Hematopoietic multipotent progenitor cell treated with erythropoietin and hydrocortisone succinate and interleukin-3 and kit ligand, for 17 days (in vitro differentiated cells): Measurements from ENCODE around the gene ANKRD22.
"Not testable (repeated sequence)": the region's sequence is repeated elsewhere in the genome, so short reads cannot be mapped to it uniquely, and the experiment has no call there.

Source experiments
- DNase-seq: peaks from one replicate; pipeline ENCODE4 v3.0.0-alpha.2; 2015; ENCODE audit warnings: low spot score

The ANKRD22 gene

DNA sequence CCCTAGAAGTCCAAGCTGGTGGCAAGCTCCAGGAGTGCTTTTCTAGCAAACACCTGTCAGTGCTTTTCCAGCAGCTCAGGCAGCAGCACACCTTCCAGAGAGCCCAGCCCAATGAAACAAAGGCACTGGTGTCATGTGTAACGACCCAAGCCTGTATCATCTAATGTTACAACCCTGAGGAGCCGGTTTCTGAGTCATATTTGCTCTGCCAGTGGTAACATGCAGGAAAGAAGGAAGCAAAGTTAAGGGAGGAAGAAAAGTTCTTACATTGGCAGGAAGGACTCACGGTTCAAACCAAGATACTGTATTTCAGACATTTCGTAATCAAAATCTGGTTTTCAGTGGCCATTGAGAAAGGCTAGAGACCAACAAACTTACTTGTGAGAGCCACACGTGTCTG, at the start of gene ANKRD22:
ANKRD22 (minus strand) TSS at position 139 of the 400 bp plus-strand sequence. CDS start 237 bp downstream, outside the sequence.
- no peak for DNase-seq

DNA sequence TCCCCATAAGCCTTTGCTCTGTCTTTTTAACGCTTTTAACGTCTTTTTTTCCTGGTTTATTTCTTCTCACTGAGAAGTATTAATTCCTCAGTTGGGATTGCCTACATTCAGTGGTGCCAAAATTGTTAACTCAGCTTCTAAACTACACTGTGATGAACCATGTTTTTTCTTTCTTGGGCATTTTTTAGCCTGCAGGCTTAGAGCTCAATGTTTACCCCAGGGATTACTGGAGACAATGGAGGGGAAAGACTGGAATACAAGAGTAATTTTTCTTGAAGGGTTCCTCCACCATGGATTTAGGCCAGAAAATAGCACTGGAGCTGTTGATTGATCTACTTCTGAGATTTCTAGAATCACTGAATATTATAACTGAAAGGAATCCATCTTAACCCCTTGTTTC, 48.2 kb upstream of the ANKRD22 start:
- no peak for DNase-seq

- DNase-seq = no peak
Measured at GRCh38 chr10:88898727-88899126, 47.1 kb upstream of the ANKRD22 start.

GRCh38 chr10:88896994-88897853, 45.6 kb upstream of the ANKRD22 start:
- DNase-seq = no peak

DNA sequence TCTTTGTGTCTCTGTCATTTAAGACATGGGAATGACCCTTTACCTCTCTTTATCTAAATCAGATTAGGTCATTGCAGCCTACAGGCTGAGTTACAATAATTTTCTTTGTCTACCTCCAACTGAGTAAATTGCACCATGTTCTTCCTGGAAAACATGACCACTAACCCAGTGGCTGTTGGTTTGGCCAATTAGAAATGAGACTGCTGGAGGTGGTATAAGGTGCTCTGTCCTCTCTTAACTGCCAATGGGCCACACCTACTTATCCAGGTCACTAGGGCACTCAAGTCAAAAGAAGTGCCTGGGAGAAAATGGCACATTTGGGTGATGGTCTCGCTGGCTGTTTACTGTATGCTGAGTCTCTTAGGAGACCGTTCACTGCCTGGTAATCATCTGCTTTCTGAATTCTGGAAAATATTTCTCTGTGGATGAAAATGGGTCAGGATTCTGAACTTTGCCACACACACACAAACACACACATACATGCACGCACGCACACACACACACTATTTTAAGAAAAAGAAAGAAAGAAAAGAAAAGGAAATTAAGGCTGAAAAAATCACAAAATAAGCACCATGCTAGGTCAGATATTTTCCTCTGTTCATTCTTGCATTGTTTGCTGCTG, 44.8 kb upstream of the ANKRD22 start:
- DNase-seq = no peak

DNA sequence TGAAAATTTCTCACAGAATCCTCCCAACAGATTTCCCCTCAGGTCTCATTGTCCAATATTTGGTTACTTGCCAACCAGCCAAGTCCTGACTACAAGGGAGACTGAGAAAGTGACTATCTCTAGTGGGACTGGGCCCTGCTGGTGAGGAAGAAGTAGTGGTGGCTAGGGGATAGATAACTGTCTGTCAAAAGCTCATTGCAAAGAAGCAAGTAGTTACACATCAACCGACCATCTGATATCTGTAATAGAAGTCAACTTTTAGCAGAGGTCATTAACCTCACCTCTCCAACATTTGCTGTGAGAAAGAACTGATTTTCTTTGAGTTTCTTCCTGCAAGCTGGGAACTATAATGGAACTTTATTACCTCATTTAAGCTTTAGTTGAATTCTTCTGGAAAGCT, 43.6 kb upstream of the ANKRD22 start:
- DNase-seq = no peak

GRCh38 chr10:88893611-88894010, 42.0 kb upstream of the ANKRD22 start:
- no peak for DNase-seq

DNA sequence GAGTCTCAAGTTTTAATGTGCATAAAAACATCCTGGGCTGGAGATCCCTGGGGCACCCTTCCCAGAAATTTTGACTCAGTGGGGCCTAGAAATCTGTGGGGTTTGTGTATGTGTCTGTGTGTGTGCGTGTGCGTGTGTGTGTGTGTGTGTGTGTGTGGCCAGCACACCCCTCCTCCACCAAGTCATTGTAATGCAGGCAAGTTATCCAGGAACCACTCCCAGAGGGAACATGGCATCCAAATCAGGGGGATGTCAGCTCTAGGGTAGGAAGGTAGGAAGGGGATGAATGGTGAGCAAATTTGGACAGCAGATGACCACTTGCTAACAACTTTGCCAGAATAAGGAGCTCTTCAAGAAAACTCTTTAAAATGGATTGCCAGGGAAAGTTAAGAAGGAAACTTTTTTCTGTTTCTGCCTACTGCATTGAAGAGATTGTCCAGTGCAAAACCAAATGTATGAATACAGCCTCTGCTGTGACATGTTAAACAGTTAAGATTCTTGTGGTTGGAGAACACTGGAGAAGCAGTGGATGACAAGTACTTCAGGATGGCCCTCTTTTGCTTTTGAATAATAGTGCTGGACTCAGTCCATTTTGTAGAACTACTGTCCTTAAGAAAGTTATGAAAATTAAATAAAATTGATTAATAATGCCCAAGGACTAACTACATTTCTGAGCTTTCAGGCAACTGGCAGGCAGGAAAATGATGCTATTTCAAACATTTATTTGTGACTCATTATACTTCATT, 40.8 kb upstream of the ANKRD22 start:
- no peak for DNase-seq

DNA sequence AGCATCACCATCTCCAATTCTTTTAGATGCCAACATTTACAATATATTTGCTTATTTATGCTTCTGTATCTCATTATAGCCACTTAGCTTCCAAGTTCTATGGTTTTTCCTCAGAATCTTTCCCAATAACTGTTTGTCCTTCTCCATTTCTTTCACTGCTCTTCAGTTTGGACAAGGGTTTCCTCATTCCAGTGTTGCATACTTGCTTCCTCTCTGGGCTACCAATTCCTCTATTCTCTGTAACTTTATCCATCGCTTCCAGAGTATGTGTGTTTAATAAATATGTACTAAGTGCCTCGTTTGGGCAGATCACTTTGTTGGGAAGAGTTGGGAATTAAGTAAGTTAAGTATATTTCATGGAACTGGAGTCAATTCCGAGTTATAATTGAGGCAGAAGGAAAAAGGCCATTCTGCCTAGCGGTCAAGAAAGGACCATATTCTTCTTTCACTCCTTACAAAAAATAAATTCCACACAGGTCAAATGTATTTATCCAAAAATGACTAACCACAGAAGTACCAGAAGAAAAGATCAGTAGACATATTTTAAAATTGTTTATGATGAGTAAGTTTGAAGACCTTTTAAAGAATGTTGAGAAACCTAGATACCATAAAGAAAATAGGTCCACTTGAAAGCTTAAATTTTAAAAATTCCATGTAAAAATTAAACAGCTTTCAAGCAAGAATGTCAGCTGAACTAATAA, 39.2 kb upstream of the ANKRD22 start:
- DNase-seq = no peak

DNA sequence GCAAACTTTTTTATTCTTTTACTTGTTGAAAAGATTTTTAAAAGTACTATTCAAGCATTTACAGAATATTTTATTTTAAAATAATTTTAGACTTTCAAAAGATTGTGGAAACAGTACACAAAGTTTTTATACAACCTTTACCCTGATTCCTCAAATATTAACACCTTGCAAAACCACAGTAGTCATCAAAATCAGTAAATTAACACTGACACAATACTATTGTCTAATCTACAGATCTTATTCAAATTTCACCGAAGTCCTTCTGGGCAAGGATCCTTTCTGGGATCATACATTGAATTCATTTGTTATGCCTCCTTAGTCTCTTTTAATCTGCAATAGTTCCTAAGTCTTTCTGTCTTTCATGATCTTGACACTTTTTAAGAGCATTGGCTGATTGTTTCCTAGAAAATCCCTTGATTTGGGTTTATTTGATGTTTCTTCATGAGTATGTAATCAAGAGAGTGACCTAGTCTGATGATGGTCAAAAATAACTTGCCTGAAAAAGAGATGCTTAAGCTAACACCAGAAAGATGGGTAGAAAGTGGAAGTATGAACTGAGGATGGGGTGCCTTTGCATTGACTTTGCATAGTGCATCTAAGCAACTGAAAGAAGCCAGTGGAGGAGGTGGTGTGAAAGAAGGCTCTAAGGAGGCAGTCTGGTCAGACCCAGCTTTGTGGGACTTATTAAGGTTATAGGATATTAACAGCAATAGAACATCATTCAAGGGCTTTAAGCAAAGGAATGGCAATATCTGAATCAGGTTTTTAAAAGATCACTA, 38.1 kb upstream of the ANKRD22 start:
- DNase-seq = no peak

GRCh38 chr10:88888810-88889445, 37.3 kb upstream of the ANKRD22 start:
- DNase-seq = no peak

DNA sequence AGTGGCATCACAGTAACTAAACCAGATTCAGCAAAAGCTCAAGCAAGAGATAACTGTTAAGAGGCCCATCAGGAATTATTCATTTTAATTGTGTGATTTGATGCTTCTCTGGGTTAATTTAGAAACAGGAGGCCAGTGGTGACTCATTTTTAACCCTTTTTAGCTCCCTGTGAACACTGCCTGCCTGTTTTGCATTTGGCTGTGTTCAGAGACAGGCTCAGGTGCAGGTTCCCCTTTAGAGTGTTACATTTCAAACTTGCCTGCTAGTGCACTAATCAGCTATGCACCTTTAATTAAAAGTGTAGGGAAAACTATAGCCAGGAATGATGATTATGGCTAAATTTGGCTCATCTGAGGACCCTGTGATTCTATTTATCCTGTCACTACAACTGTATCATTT, 34.9 kb upstream of the ANKRD22 start:
- DNase-seq = no peak

GRCh38 chr10:88883448-88883809, 31.8 kb upstream of the ANKRD22 start:
- DNase-seq = no peak

DNA sequence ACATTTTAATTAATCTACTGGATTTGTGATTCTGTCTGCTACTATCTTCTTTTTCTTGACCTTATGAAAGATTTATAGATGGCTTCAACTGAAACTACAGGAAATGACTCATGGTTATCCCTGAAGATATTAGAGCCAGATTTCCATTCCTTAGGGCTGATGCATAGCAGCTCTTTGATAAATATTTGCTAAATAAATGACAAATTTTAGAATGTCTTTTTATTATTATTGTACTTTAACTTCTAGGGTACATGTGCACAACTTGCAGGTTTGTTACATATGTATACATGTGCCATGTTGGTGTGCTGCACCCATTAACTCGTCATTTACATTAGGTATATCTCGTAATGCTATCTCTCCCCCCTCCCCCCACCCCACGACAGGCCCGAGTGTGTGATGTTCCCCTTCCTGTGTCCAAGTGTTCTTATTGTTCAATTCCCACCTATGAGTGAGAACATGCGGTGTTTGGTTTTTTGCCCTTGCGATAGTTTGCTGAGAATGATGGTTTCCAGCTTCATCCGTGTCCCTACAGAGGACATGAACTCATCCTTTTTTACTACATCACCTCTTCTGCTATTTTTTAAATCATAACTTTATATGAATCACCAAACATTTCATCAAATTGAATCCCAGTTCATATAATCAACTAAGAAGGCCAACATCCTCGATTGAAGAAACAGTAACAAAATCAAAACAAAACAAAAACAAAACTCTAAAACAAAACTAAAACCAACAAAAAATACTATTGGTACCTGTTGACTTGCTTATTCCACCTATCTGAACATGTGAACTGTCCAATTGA, 31.2 kb upstream of the ANKRD22 start:
- DNase-seq = not testable (repeated sequence)

GRCh38 chr10:88881922-88882645, 30.4 kb upstream of the ANKRD22 start:
- no peak for DNase-seq

DNA sequence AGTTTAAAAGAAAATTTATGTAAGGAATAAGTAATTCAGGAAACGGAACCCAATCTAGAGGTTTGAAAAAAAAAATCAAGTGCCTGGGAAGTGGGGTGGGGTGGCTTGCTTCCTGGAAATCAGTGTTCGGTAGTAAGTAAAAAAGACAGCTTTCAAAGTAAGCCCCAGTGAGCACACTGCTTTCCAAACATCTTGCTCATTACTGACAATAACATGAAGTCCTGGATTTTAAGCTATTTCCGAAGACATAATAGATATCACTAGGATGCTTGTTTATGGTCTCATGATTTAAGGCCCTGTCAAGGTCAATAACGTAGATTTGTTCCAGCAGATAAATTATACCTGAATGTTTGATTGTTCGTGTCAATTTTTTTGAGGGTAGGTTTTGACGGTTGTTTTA, 29.7 kb upstream of the ANKRD22 start:
- DNase-seq = no peak

- DNase-seq = no peak
Measured at GRCh38 chr10:88880282-88881076, 28.8 kb upstream of the ANKRD22 start.

GRCh38 chr10:88879534-88880281, 28.1 kb upstream of the ANKRD22 start, which contains the start of gene STAMBPL1:
TSS of gene STAMBPL1 (plus strand) at chr10:88880245. CDS start at chr10:88901709, 21,464 bp downstream.
- DNase-seq = no peak
